HepG2 (cell line): ENCODE measurements around the gene GDPD5. TPM values are rescaled to one million over a fixed set of nuclear protein-coding genes. Genes with fewer than 3 reads are reported as not detected.

Experiments used
- ATAC-seq: fragments of 200-7000 bp; cut with Tn5 transposase; 3 replicates; pipeline ENCODE4 v1.9.1; 2020; ENCODE audit warnings: mild to moderate bottlenecking, moderate library complexity
- BruUV-seq: library from RNA; stranded (reverse); fragments of 400-500 nt; replicated peaks from 2 replicates; lab custom pipeline; 2021; lab: Mats Ljungman, UMichigan
- CTCF ChIA-PET: fragments of 300-600 bp; formaldehyde crosslinking; extraction: SDS; loops from one replicate; lab custom pipeline; 2021; ENCODE audit warnings: low total read pairs, inconsistent platforms, low intra/inter-chr PET ratio; lab: Yijun Ruan, JAX
- POLR2A ChIA-PET: fragments of 350-600 bp; sonication (Branson Sonifier 250); formaldehyde crosslinking; loops from one replicate; lab custom pipeline; 2020; ENCODE audit warnings: antibody characterized with exemption, inconsistent platforms; lab: Yijun Ruan, JAX
- DNase-seq: peaks from one replicate; pipeline ENCODE4 v3.0.0-alpha.2; 2015; ENCODE audit warnings: low spot score
- FAIRE-seq: peaks from 3 replicates; lab custom pipeline; 2011; peaks lifted over from hg19 to GRCh38; lab: Jason Lieb, UNC
- H2AFZ ChIP-seq: one replicate; pipeline ENCODE4 v1.6.1; 2011; ENCODE audit warnings: low read length, inconsistent platforms
- H3K27ac ChIP-seq: fragments of 300-600 bp; 3 replicates; pipeline ENCODE4 v1.8.0; 2011; ENCODE audit warnings: mixed run types, mild to moderate bottlenecking, mixed read lengths, low read length, inconsistent platforms; ENCODE audit not compliant: insufficient read depth; ENCODE audit errors: extremely low read length
- H3K27me3 ChIP-seq, 2 experiments: fragments of 200-600 bp in 1 of 2; 2 replicates in 1 of 2; 3 replicates in 1 of 2; pipeline versions ENCODE4 v1.6.0 to v1.8.0; 2011; ENCODE audit warnings: low read length in 2 of 2, mild to moderate bottlenecking in 2 of 2, moderate library complexity in 2 of 2, inconsistent platforms in 1 of 2; ENCODE audit not compliant: insufficient read depth in 2 of 2, control insufficient read depth in 1 of 2
- H3K36me3 ChIP-seq, 2 experiments: fragments of 200-600 bp in 1 of 2; replicated peaks in 1 of 2; 2 replicates in 1 of 2; 3 replicates in 1 of 2; pipeline versions ENCODE4 v1.5.1 to v1.8.0; 2011; ENCODE audit warnings: low read length in 2 of 2, inconsistent platforms in 1 of 2; ENCODE audit not compliant: insufficient read depth in 2 of 2, control insufficient read depth in 1 of 2
- H3K4me1 ChIP-seq: 2 replicates; pipeline ENCODE4 v1.5.1; 2012; ENCODE audit warnings: low read length, inconsistent platforms; ENCODE audit not compliant: insufficient read depth
- H3K4me2 ChIP-seq: 2 replicates; pipeline ENCODE4 v1.6.0; 2011; ENCODE audit warnings: low read depth, low read length, inconsistent platforms
- H3K4me3 ChIP-seq, 3 experiments: fragments of 200-600 bp in 1 of 3; sonication (generic), shearing (Covaris generic) in 1 of 3; replicated peaks in 1 of 3; 2 replicates each; pipeline ENCODE4 v1.5.1; 2011 to 2016; ENCODE audit warnings: low read length in 3 of 3, inconsistent platforms in 2 of 3, low read depth in 2 of 3, mild to moderate bottlenecking in 2 of 3, control low read depth in 1 of 3, mixed read lengths in 1 of 3; ENCODE audit not compliant: insufficient read depth in 1 of 3
- H3K79me2 ChIP-seq: one replicate; pipeline ENCODE4 v1.6.1; 2011; ENCODE audit warnings: low read length, inconsistent platforms; ENCODE audit not compliant: insufficient read depth
- H3K9ac ChIP-seq: 2 replicates; pipeline ENCODE4 v1.6.0; 2011; ENCODE audit warnings: mild to moderate bottlenecking, low read depth, low read length, inconsistent platforms; ENCODE audit not compliant: insufficient read depth
- H3K9me3 ChIP-seq: 2 replicates; pipeline ENCODE4 v1.5.1; 2012; ENCODE audit warnings: mild to moderate bottlenecking, low read length
- H4K20me1 ChIP-seq: 2 replicates; pipeline ENCODE4 v1.6.0; 2011; ENCODE audit warnings: inconsistent platforms, mild to moderate bottlenecking, low read length, moderate library complexity; ENCODE audit not compliant: insufficient read depth
- CBFB ChIP-seq: sonication (generic); formaldehyde crosslinking; IDR thresholded peaks from 2 replicates; pipeline ENCODE4 v1.4.0; 2020; ENCODE audit warnings: missing genetic modification reagents
- EHMT2 ChIP-seq: fragments of 200-600 bp; sonication (generic); IDR thresholded peaks from 2 replicates; pipeline ENCODE4 v1.7.0; 2017; ENCODE audit warnings: antibody characterized with exemption, low read depth, low read length, borderline replicate concordance
- KAT2B ChIP-seq: fragments of 150-350 bp; IDR thresholded peaks from 2 replicates; pipeline ENCODE4 v1.6.1; 2014; ENCODE audit warnings: low read depth, low read length, borderline replicate concordance
- MTF1 ChIP-seq: sonication (generic); formaldehyde crosslinking; IDR thresholded peaks from 2 replicates; pipeline ENCODE4 v1.5.0; 2020; ENCODE audit warnings: missing genetic modification reagents
- PLRG1 ChIP-seq: fragments of 450-650 bp; conservative IDR thresholded peaks from 2 replicates; pipeline ENCODE4 v1.6.1; 2016
- RFX5 ChIP-seq: IDR thresholded peaks from 2 replicates; pipeline ENCODE4 v1.6.1; 2011; ENCODE audit warnings: low read depth, low read length, improper control_type of control experiment
- TBX3 ChIP-seq: fragments of 450-650 bp; IDR thresholded peaks from 2 replicates; pipeline ENCODE4 v1.6.1; 2017; ENCODE audit warnings: antibody characterized with exemption, mild to moderate bottlenecking, inconsistent platforms, borderline replicate concordance
- THAP11 ChIP-seq: IDR thresholded peaks from 2 replicates; pipeline ENCODE4 v1.6.1; 2016; ENCODE audit warnings: missing biosample characterization, missing genetic modification reagents
- ZNF383 ChIP-seq: sonication (generic); formaldehyde crosslinking; IDR thresholded peaks from 2 replicates; pipeline ENCODE4 v1.4.0; 2020; ENCODE audit warnings: missing genetic modification reagents, mild to moderate bottlenecking, borderline replicate concordance
- ZNF713 ChIP-seq: sonication (generic); formaldehyde crosslinking; IDR thresholded peaks from 2 replicates; pipeline ENCODE4 v1.4.0; 2020; ENCODE audit warnings: mild to moderate bottlenecking, missing genetic modification reagents
- WGBS: methylation state at CpG from one replicate; pipeline ENCODE4 v1.1.6; 2017; ENCODE audit warnings: low lambda C conversion rate; 5-methylcytosine and 5-hydroxymethylcytosine counted together
- in situ Hi-C: cut with HindIII; loops from 2 replicates; pipeline ENCODE4 v1.10.0; 2017; ENCODE audit warnings: low pct_unique_long_range_greater_than_20kb; ENCODE audit not compliant: extremely low pct_ligation_motif_present
- intact Hi-C: fragments of 100-400 bp; cut with micrococcal nuclease; formaldehyde crosslinking; loops from one replicate; pipeline ENCODE4 v1.10.0; 2022; ENCODE audit not compliant: unreplicated experiment
- polyA plus RNA-seq, 8 experiments: library from polyadenylated mRNA; depleted of rRNA in 3 of 8; stranded (reverse) in 7 of 8; unstranded in 1 of 8; fragments of >200 nt; fragmentation: Illumina TruSeq in 4 of 8; extraction: Trizol in 4 of 8; gene quantifications; 2 replicates each; pipeline versions ENCODE4 v1.2.1 to v1.2.3, GENCODE V29; 2011 to 2016; ENCODE audit warnings: low read depth in 4 of 8, missing spikeins in 1 of 8, mixed read lengths in 1 of 8; ENCODE audit not compliant: insufficient read depth in 1 of 8
- total RNA-seq, 5 experiments: library from RNA; depleted of rRNA; stranded (reverse); fragments of >200 nt; fragmentation: Illumina TruSeq; extraction: Trizol; gene quantifications; 2 replicates each; pipeline ENCODE4 v1.2.3, GENCODE V29; 2016; ENCODE audit warnings: low read depth in 1 of 5
- TF ChIP-seq, protein P1 (sequence below): sonication (generic); formaldehyde crosslinking; IDR thresholded peaks from 2 replicates; pipeline ENCODE4 v1.4.0; 2020; ENCODE audit warnings: missing genetic modification reagents
- TF ChIP-seq, protein P2 (sequence below): sonication (generic); formaldehyde crosslinking; conservative IDR thresholded peaks from 2 replicates; pipeline ENCODE4 v1.4.0; 2020; ENCODE audit warnings: missing genetic modification reagents

Gene GDPD5
- total and polyA plus RNA-seq, 2 of the 13 experiments (the other 11 are each of a cell fraction or from before 2014, with no cell fraction given): 55.0 to 67.5 TPM

DNA sequence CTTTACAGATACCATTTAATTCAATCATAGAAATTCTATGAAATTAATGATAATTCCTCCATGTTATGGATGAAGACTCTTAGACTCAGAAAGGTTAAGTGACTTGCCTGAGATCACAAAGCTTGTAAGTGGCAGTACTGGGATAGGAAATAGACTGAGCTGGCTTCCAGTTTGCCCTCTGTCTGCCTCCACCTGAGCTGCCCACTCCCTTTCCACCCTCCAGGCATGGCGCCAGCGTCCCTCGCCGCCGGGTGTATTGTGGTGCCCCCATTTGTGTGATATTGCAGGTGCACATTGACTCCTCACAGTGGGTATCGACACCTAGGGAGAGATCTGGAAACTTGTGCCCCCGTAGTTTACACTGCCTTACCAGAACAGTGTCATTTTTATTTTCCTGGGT is 135.8 kb downstream of the GDPD5 start:
- CTCF ChIA-PET: interaction anchor here (3.4 kb wide), 1 partner anchor 142 kb away, joined by 18 read pairs; no protein-coding TSS in a partner anchor
- H3K36me3 ChIP-seq: no peaks in the 10 kb centered on the region
- no peaks in the 10 kb centered on the region for H3K9me3 ChIP-seq
- FAIRE-seq: no peak
- ATAC-seq: no peak
- H4K20me1 ChIP-seq: no peaks in the 10 kb centered on the region
- DNase-seq: no peak
- H3K4me2 ChIP-seq: no peak overlapping the region
- H3K4me3 ChIP-seq: no peak overlapping the region
- intact Hi-C loops: no loop called here
- no peaks in the 10 kb centered on the region for H3K79me2 ChIP-seq
- no peak overlapping the region for H3K9ac ChIP-seq
- no peak overlapping the region for H3K27ac ChIP-seq
- H3K27me3 ChIP-seq: peaks cover 0 to 5% of the 10 kb centered on the region in 2 experiments; a peak in 4 of 5 replicates
- TF ChIP-seq THAP11 (CRISPR knock-in tag) (no peak), CBFB (no peak), RFX5 (no peak), TBX3 (no peak), MTF1 (CRISPR knock-in tag) (no peak), PLRG1 (no peak), ZNF713 (CRISPR knock-in tag) (no peak)
- TF ChIP-seq, protein P1, sequence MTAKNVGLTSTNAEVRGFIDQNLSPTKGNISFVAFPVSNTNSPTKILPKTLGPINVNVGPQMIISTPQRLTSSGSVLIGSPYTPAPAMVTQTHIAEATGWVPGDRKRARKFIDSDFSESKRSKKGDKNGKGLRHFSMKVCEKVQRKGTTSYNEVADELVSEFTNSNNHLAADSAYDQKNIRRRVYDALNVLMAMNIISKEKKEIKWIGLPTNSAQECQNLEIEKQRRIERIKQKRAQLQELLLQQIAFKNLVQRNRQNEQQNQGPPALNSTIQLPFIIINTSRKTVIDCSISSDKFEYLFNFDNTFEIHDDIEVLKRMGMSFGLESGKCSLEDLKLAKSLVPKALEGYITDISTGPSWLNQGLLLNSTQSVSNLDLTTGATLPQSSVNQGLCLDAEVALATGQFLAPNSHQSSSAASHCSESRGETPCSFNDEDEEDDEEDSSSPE (CRISPR knock-in tag): no peak
- TF ChIP-seq, all 625 proteins: peak for 0
- POLR2A ChIA-PET: no interaction called here
- WGBS: 71% methylated on average over 7 of the region's 7 CpGs
- Histone ChIP-seq H3K4me1 (peaks cover 42% of the 10 kb centered on the region), H2AFZ (no peak overlapping the region)
- in situ Hi-C loops: loop anchor here (5.0 kb wide), 1 partner anchor 142 kb away; no protein-coding TSS in a partner anchor
- BruUV-seq: no TSS peak

DNA sequence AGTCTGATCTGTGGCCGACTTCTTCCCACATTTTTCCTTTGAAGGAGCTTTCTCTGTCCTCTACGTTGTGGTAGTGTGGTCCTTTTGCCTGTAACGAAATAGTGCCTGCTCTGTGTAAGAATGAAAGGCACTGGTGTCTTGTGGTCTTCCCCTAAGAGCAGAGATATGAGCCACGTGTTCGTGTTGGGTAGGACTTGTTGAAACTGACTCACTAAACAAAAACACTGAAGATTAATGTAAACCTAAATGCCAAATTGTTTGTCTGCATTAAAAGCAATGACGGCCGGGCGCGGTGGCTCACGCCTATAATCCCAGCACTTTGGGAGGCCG is 136.5 kb downstream of the GDPD5 start:
- H3K36me3 ChIP-seq: no peaks in the 10 kb centered on the region
- TF ChIP-seq, protein P2, sequence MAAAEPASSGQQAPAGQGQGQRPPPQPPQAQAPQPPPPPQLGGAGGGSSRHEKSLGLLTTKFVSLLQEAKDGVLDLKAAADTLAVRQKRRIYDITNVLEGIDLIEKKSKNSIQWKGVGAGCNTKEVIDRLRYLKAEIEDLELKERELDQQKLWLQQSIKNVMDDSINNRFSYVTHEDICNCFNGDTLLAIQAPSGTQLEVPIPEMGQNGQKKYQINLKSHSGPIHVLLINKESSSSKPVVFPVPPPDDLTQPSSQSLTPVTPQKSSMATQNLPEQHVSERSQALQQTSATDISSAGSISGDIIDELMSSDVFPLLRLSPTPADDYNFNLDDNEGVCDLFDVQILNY (CRISPR knock-in tag): no peak
- no peak for TF ChIP-seq EHMT2
- TF ChIP-seq KAT2B: no peak
- no peak for TF ChIP-seq ZNF383 (CRISPR knock-in tag)

More for the DNA sequence above, 136.5 kb downstream of the GDPD5 start:
- Histone ChIP-seq H3K9me3 (no peaks in the 10 kb centered on the region), H3K4me2 (no peak overlapping the region), H2AFZ (no peak overlapping the region), H3K27ac (no peak overlapping the region), H3K79me2 (no peaks in the 10 kb centered on the region), H4K20me1 (no peaks in the 10 kb centered on the region), H3K4me3 (no peak overlapping the region), H3K4me1 (peaks cover 38% of the 10 kb centered on the region), H3K9ac (no peak overlapping the region), H3K27me3 (peaks cover 0 to 4% of the 10 kb centered on the region in 2 experiments; a peak in 4 of 5 replicates)
- CTCF ChIA-PET: interaction anchor here (3.4 kb wide), 1 partner anchor 143 kb away, joined by 18 read pairs; no protein-coding TSS in a partner anchor
- ATAC-seq (no peak), DNase-seq (no peak), FAIRE-seq (no peak)
- POLR2A ChIA-PET: no interaction called here
- BruUV-seq: no TSS peak
- 63% methylated on average over 11 of the region's 11 CpGs for WGBS
- in situ Hi-C loops (loop anchor here (5.0 kb wide), 1 partner anchor 143 kb away; no protein-coding TSS in a partner anchor), intact Hi-C loops (no loop called here)
